Activated T-cell treated with anti-CD3 and anti-CD28 coated beads, Interleukin-2, amount 50 U/mL, for 4 hours (primary cell): ENCODE data around the gene P2RY6. TPM values are rescaled to one million over a fixed set of nuclear protein-coding genes. Genes with fewer than 3 reads are reported as not detected.

Source experiments
- ATAC-seq, 2 donors: fragments of 200-7000 bp; cut with Tn5 transposase; one replicate each; pipeline ENCODE4 v1.10.0; 2021
- DNase-seq: peaks from one replicate; pipeline ENCODE4 v3.0.0-alpha.2; 2020
- H3K27me3 Mint-ChIP-seq: one replicate; pipeline ENCODE4 v1.8.0; 2021; ENCODE audit warnings: low read depth, mixed read lengths
- H3K36me3 Mint-ChIP-seq: one replicate; pipeline ENCODE4 v1.8.0; 2022; ENCODE audit warnings: mixed read lengths; ENCODE audit not compliant: insufficient read depth
- H3K4me1 Mint-ChIP-seq: one replicate; pipeline ENCODE4 v1.8.0; 2021; ENCODE audit warnings: low read depth, mixed read lengths
- H3K4me3 Mint-ChIP-seq: one replicate; pipeline ENCODE4 v1.8.0; 2021; ENCODE audit warnings: mild to moderate bottlenecking, moderate library complexity, mixed read lengths
- H3K9me3 Mint-ChIP-seq: one replicate; pipeline ENCODE4 v1.8.0; 2021; ENCODE audit warnings: mixed read lengths
- total RNA-seq, 3 donors: library from RNA; stranded (reverse); gene quantifications; one replicate each; pipeline ENCODE4 v1.2.1, GENCODE V29; 2021

Gene P2RY6
- total RNA-seq, 3 donors from 2014 or later: not detected

DNA sequence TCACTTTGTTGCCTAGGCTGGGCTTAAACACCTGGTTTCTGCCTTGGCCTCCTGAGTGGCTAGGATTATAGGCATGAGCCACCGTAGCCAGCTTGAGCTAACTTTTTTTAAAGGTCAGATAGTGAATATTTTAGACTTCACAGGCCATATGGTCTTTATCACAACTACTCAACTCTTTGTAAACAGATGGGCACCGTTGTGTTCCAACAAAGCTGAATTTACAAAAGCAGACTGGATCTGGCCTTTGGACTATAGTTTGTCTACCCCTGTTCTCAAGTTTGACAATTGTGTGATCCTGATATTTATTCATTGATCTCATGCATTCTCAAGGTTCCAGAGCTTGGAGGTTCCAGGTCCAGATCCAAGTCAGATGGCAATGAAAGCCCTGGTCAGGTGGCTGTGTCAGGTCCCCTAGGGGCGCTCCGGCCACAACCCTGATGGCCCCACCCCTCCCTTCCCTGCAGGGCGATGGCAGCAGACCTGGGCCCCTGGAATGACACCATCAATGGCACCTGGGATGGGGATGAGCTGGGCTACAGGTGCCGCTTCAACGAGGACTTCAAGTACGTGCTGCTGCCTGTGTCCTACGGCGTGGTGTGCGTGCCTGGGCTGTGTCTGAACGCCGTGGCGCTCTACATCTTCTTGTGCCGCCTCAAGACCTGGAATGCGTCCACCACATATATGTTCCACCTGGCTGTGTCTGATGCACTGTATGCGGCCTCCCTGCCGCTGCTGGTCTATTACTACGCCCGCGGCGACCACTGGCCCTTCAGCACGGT, 38.3 kb upstream of the P2RY6 start:
- DNase-seq: no peak
- H3K4me3 Mint-ChIP-seq: no peak overlapping the region
- no peaks in the 10 kb centered on the region for H3K4me1 Mint-ChIP-seq
- ATAC-seq: no peak
- no peaks in the 10 kb centered on the region for H3K27me3 Mint-ChIP-seq
- no peaks in the 10 kb centered on the region for H3K9me3 Mint-ChIP-seq
- no peaks in the 10 kb centered on the region for H3K36me3 Mint-ChIP-seq

DNA sequence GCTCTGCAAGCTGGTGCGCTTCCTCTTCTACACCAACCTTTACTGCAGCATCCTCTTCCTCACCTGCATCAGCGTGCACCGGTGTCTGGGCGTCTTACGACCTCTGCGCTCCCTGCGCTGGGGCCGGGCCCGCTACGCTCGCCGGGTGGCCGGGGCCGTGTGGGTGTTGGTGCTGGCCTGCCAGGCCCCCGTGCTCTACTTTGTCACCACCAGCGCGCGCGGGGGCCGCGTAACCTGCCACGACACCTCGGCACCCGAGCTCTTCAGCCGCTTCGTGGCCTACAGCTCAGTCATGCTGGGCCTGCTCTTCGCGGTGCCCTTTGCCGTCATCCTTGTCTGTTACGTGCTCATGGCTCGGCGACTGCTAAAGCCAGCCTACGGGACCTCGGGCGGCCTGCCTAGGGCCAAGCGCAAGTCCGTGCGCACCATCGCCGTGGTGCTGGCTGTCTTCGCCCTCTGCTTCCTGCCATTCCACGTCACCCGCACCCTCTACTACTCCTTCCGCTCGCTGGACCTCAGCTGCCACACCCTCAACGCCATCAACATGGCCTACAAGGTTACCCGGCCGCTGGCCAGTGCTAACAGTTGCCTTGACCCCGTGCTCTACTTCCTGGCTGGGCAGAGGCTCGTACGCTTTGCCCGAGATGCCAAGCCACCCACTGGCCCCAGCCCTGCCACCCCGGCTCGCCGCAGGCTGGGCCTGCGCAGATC, 37.5 kb upstream of the P2RY6 start:
- DNase-seq (no peak), ATAC-seq (no peak)
- H3K4me1 Mint-ChIP-seq: no peaks in the 10 kb centered on the region
- H3K4me3 Mint-ChIP-seq: no peak overlapping the region
- no peaks in the 10 kb centered on the region for H3K9me3 Mint-ChIP-seq
- H3K36me3 Mint-ChIP-seq: no peaks in the 10 kb centered on the region
- no peaks in the 10 kb centered on the region for H3K27me3 Mint-ChIP-seq

DNA sequence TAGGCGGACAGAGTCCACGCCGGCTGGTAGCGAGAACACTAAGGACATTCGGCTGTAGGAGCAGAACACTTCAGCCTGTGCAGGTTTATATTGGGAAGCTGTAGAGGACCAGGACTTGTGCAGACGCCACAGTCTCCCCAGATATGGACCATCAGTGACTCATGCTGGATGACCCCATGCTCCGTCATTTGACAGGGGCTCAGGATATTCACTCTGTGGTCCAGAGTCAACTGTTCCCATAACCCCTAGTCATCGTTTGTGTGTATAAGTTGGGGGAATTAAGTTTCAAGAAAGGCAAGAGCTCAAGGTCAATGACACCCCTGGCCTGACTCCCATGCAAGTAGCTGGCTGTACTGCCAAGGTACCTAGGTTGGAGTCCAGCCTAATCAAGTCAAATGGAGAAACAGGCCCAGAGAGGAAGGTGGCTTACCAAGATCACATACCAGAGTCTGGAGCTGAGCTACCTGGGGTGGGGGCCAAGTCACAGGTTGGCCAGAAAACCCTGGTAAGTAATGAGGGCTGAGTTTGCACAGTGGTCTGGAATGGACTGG, 36.8 kb upstream of the P2RY6 start:
- no peak overlapping the region for H3K4me3 Mint-ChIP-seq
- H3K27me3 Mint-ChIP-seq: peaks cover 2% of the 10 kb centered on the region
- H3K36me3 Mint-ChIP-seq: no peaks in the 10 kb centered on the region
- ATAC-seq (no peak), DNase-seq (no peak)
- H3K4me1 Mint-ChIP-seq: no peaks in the 10 kb centered on the region
- no peaks in the 10 kb centered on the region for H3K9me3 Mint-ChIP-seq

DNA sequence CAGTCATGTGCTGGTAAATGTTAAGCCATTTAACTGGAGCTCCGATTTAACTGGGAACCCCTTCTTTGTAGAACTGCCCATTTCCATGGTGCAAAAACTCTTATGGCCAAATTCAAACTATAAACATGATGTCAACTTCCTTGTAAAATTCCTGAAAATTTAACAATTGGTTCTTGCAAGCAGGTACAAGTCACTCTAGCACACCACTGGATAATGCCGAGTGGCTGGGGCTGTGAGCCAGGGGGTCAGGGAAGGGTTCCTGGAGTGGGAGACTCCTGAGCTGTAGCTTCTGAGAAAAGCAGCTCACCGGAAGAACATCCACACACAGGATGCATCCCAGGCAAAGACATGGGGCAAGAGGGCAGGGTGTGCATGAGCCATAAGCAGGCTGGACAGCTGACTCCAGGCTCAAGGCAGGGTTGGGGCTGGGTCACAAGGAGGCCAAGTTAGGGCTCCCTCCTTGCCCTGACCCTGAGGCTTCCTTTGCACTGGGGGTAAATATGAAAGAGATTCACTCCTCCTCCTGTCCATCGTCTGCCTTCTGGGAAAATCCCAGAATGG, 35.9 kb upstream of the P2RY6 start:
- ATAC-seq (no peak), DNase-seq (no peak)
- Mint-ChIP-seq H3K27me3 (peaks cover 2% of the 10 kb centered on the region), H3K36me3 (no peaks in the 10 kb centered on the region), H3K9me3 (no peaks in the 10 kb centered on the region), H3K4me3 (no peak overlapping the region), H3K4me1 (no peaks in the 10 kb centered on the region)

DNA sequence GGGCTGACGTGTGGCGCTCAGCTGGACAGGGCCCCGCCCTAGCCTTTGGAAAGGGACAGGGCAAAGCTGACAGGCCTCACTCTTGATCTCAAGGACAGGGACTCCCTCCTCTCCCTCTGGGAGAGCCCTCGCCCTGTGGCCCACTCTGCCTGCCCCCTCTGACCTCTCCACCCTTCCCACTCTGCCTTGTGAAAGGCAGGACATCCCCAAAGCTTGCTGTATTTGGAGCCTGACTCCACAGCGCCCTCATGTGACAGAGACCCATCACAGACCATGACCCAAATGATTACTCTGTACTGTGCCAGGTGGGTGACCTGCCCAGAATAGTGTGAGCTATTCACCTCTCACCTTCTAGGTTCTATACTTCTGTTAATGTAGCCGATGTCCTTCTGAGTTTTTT, 35.3 kb upstream of the P2RY6 start:
- Mint-ChIP-seq H3K4me3 (no peak overlapping the region), H3K4me1 (no peaks in the 10 kb centered on the region), H3K36me3 (no peaks in the 10 kb centered on the region), H3K27me3 (peaks cover 8% of the 10 kb centered on the region), H3K9me3 (no peaks in the 10 kb centered on the region)
- DNase-seq (no peak), ATAC-seq (no peak)

DNA sequence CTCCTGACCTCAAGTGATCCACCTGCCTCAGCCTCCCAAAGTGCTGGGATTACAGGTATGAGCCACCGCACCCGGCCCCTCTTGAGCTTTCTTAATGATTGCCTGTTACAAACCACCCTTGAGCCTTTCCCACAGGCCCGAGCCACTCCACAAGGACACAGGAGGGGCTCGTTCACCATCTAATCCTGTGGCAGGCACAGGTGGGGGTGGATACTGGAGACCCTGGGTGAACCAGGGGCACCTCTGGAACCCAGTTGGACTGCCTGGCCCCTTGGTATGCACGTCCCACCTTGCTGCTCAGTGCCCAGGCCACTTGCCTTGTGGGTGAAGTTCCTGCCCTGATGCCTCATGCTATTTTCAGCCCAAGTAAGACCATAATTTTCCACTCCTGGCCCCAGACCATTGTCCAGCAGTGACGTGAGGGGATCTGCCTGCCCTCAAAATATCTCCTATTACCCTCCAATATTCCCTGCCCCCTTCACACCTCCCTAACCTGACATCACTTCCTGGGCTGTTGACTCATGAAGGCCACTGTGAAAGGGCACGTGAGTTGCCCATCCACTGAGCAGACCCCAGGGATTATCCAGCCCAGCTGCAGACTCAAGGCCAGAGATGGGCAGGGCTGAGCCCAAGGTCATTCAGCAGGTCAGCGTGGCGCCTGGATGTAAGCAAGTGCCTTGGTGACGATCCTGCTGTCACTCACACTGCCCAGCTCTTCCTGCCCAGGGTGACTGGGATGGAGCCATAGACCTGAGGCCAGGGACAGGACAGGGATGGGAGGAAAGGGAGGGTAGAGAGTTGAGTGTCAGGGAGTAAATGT, 34.5 kb upstream of the P2RY6 start:
- no peaks in the 10 kb centered on the region for H3K4me1 Mint-ChIP-seq
- H3K4me3 Mint-ChIP-seq: no peak overlapping the region
- no peaks in the 10 kb centered on the region for H3K9me3 Mint-ChIP-seq
- H3K36me3 Mint-ChIP-seq: no peaks in the 10 kb centered on the region
- DNase-seq: no peak
- ATAC-seq: no peak
- H3K27me3 Mint-ChIP-seq: peaks cover 9% of the 10 kb centered on the region

DNA sequence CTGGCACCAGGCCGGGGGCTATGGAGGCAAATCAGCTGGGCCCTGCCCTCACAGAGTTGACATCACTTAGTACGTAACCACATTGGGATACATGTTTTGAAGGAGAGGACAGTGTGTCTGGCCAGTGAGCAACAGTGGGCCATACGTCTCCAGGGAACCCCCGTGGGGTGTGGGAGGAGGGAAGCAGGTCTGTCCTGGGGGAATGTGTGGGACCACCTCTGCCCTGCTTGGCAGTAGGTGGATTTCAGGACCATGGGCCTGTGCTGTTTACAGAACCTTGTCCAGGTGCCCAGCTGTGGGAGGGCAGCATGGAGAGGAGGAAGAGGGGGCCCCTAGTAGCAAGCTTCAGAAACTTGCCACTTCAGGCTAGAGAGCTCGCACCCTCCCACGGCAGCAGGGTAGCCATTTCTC, 33.0 kb upstream of the P2RY6 start:
- Mint-ChIP-seq H3K4me1 (no peaks in the 10 kb centered on the region), H3K27me3 (peaks cover 9% of the 10 kb centered on the region), H3K36me3 (no peaks in the 10 kb centered on the region), H3K9me3 (no peaks in the 10 kb centered on the region), H3K4me3 (no peak overlapping the region)
- no peak for ATAC-seq
- DNase-seq: no peak

DNA sequence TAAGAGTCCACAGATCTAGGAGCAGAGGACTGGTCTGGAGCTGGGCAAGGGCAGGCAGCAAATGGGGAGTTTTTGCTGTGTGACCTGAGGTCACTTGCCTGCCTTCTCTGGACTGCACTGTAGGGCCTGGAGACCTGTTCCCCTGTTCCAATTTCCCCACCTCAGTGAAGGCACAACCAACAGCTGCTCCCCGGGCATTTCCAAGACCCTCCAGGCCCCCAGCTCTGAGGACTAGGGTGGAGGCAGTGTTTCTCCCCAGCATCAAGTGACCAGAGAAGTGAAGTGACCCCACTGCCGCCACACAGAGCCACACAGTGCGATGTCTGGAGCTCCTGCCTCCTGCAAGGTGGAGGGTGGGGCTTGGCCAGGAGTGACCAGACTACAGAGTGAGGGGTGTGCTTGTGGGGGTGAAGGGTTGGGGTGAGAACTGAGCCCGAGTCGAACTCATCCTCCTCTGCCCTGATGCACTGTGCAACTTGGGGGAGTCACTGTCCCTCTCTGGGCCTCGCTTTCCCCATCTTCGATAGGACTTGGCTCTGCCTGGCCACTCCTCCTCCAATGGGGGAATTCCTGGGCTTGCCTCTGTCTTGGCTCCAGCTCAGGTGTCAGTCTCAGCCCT, 32.5 kb upstream of the P2RY6 start:
- ATAC-seq (no peak), DNase-seq (no peak)
- Mint-ChIP-seq H3K36me3 (no peaks in the 10 kb centered on the region), H3K27me3 (peaks cover 9% of the 10 kb centered on the region), H3K4me1 (no peaks in the 10 kb centered on the region), H3K9me3 (no peaks in the 10 kb centered on the region), H3K4me3 (no peak overlapping the region)

DNA sequence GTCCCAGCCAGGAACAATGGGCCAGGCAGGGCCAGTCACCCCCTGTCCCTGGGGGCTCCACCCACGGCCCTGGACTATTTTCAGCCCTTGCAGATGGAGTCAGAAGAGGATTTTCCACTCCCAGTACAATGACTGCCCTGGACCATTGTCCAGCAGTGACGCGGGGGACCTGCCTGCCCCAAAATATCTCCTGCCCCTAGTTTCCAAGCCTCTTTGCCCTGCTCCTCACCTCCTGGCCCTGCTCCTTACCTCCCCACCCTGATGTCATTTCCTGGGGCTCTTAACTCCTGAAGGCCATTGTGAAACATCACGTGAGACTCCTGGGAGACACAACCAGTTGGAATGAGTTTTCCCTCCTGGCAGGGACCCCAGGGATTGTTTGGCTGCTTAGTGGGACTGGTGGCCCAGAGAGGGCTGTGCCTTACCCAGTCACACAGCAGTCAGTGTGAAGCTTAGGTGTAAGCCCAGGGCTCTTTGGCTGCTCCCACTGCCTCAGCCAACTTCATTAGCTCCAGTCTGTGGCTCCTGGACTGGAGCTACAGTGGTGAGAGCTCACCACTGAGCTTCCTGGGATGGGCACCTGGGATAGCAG, 31.9 kb upstream of the P2RY6 start:
- no peak overlapping the region for H3K4me3 Mint-ChIP-seq
- peaks cover 9% of the 10 kb centered on the region for H3K27me3 Mint-ChIP-seq
- no peaks in the 10 kb centered on the region for H3K4me1 Mint-ChIP-seq
- no peaks in the 10 kb centered on the region for H3K9me3 Mint-ChIP-seq
- H3K36me3 Mint-ChIP-seq: no peaks in the 10 kb centered on the region
- no peak for DNase-seq
- ATAC-seq: no peak

DNA sequence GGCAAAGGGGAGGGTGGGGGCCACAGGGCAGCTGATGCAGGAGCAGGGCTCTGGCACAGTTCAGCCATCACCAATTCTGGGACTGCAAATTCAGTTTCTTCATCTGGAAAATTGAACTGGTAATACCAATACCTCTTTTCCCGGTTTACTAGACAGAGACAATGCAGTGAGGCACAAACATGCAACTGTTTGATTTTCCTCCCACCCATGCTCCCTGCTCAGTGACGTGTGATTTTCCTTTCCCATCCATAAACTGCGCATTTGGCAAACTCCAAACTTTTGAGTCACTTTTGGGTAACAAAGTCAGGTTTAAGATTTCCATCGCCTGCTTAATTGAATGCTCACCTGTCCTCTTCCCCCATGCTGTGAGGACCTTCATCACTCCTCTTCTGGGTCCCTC, 30.8 kb upstream of the P2RY6 start:
- H3K9me3 Mint-ChIP-seq: no peaks in the 10 kb centered on the region

DNA sequence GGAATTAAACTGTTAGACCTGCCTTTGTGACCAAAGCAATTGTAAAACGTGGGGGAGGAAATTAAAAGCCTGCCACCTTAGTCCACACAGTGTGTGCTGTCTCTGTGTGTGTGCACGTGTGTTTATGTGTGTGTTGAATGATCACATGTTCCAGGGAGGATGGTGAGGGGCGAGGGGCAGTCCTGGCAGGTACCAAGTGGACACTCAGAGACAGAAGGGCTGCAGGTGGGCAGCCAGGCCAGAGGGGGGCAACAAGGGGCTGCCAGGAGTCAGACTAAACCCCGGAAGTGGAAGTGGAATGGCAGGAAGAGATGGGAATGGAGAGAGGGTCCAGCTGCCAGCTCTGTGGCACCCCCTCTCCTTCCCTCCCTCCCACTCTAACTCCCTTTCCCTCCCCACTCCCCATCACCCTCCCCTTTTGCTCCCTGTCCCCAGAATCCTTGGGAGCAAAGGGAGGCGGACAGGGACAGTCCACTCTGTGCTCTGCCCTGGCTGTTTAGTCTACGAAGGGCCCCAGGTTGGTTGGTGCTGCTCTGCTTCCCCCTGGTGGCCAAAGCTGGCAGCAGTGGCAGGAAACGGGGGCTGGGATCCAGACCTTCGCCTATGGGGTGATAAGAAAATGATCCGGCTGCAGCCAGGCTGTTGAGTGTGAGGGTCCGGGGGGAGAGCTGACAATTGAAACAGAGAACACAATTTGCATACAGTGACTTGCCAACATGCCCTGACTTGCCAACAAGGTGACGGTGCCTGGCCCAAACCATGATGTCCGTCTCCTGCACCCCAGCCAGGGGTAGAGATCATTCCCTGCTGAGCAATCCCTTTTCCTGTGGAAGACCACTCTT, 29.7 kb upstream of the P2RY6 start:
- H3K4me3 Mint-ChIP-seq: no peak overlapping the region
- no peaks in the 10 kb centered on the region for H3K9me3 Mint-ChIP-seq
- ATAC-seq: peak; percentile 90 to 91
- H3K36me3 Mint-ChIP-seq: no peaks in the 10 kb centered on the region
- peaks cover 9% of the 10 kb centered on the region for H3K27me3 Mint-ChIP-seq
- no peaks in the 10 kb centered on the region for H3K4me1 Mint-ChIP-seq
- DNase-seq: peak; percentile 67

More for the DNA sequence above, 30.8 kb upstream of the P2RY6 start:
- no peaks in the 10 kb centered on the region for H3K4me1 Mint-ChIP-seq
- no peaks in the 10 kb centered on the region for H3K36me3 Mint-ChIP-seq
- H3K27me3 Mint-ChIP-seq: peaks cover 9% of the 10 kb centered on the region
- no peak for ATAC-seq
- no peak for DNase-seq
- no peak overlapping the region for H3K4me3 Mint-ChIP-seq

DNA sequence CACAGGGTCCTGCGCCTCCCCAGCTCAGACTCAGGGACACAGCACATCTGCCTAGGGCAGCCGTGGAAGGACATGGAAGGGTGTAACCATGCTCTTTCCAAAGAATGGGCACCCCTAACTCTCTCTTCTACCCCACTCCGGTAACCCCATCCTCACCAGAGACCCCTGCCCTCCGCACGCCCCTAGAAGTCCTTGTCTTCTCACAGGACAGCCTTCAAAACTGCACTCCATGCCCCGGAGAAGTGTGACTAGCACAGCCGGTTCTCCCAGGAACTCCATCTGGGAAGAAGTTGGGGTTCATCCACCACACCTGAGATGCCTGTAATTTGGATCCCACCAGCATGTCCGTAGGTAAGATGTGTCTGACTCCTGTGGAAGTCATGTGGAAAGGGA, 29.0 kb upstream of the P2RY6 start:
- H3K27me3 Mint-ChIP-seq: peaks cover 9% of the 10 kb centered on the region
- no peak overlapping the region for H3K4me3 Mint-ChIP-seq
- H3K9me3 Mint-ChIP-seq: no peaks in the 10 kb centered on the region
- H3K36me3 Mint-ChIP-seq: no peaks in the 10 kb centered on the region
- ATAC-seq: no peak
- DNase-seq: no peak
- H3K4me1 Mint-ChIP-seq: no peaks in the 10 kb centered on the region
